Measurements from ENCODE around the gene SNRPD1.
"Not testable (repeated sequence)": the region's sequence is repeated elsewhere in the genome, so short reads cannot be mapped to it uniquely, and the experiment has no call there.

Gene SNRPD1

DNA sequence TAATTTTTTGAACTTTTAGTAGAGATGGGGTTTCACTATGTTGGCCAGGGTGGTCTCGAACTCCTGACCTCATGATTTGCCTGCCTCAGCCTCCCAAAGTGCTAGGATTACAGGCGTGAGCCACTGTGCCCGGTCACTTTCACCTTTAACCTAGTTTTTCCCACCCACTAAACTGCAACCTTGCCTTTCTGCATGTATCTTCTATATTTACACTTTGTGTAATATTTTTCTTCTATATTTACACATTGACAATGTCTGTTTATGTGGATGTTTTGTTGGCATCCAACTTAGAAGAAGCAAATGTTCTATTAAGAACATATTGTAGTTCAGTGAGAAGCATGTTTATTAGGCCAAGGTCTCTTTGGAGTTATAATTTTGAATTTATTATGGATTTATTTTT is 26.7 kb downstream of the SNRPD1 start:
- no peak for DNase-seq

DNA sequence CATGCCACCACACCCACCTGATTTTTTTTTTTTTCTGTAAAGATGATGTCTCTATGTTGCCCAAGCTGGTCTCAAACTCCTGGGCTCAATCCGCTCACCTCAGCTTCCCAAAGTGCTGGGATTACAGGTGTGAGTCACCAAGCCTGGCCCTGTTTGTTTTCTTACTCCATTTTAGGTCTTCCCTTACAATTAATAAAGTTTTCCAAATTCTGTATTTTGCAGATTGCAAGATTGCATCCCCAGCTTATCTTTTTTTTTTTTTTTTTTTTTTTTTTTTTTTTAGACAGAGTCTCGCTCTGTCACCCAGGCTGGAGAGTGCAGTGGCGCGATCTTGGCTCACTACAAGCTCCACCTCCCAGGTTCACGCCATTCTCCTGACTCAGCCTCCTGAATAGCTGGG is 28.3 kb downstream of the SNRPD1 start:
- DNase-seq, result not testable (repeated sequence)

DNA sequence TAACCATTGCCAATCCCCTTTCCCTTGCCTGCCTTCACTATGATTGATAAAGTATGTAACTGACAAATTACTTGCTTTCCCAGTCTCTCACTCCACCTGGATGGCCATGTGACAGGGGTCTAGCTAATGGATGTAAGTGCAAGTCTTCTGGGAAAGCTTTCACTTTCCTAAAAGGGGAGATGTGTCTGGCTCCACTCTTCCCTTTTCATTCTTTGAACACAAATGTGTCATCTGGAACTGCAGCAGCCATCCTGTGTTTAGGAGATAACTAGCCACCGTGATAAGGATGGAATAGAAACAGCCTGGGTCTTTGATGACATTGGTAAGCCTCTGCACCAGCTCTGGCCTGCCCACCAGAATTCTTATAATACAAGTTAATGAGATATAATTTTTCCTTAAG is 38.2 kb downstream of the SNRPD1 start:
- no peak for DNase-seq

DNA sequence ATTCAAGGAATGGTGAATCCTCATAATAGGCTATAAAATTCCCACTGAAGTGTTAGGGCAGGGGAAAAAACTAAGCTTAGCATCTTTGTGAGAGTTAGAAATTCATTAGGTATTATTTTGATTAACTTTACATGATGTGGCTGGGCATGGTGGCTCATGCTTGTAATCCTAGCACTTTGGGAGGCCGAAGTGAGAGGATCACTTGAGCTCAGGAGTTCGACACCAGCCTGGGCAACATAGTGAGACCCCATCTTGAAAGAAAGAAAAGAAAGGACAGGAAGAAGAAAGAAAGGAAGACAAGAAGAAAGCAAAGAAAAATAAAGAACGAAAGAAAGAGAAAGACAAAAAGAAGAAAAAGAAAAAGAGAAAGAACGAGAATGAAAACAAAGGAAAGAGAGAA is 40.0 kb downstream of the SNRPD1 start:
- no peak for DNase-seq

DNA sequence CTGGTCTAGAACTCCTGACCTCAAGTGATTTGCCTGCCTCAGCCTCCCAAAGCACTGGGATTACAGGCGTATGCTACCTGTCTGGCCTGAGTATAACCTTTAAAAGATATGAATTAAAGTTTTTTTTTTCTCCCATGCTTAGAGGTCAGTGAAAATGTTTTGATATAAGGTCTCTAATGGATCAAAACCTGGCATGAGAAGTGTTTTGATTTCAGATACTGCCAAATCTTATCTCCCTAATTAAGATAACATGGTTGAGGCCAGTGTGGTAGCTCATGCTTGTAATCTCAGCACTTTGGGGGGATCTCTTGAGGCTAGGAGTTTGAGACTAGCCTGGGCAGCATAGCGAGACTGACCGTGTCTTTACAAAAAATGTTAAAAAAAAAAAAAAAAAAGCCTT is 41.2 kb downstream of the SNRPD1 start:
- no peak for DNase-seq

DNA sequence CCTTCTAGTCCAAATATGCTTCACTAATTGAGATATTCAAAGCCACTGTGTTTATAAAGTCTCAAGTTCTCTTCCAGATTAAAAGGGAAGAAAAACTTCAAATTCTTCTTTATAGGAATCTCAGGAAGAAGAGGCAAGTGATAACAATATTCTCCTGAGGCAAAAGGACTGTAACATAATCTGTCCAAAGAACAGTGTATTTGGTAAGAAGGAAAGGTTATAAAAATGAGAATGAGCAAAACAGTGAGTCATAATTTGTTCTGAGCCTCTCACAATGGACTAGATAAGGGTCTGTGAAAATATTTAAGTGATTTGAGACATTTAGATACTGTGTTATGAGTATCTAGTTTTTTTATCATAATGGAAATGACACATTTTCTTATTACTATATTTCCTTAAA is 44.3 kb downstream of the SNRPD1 start:
- DNase-seq, result no peak

DNA sequence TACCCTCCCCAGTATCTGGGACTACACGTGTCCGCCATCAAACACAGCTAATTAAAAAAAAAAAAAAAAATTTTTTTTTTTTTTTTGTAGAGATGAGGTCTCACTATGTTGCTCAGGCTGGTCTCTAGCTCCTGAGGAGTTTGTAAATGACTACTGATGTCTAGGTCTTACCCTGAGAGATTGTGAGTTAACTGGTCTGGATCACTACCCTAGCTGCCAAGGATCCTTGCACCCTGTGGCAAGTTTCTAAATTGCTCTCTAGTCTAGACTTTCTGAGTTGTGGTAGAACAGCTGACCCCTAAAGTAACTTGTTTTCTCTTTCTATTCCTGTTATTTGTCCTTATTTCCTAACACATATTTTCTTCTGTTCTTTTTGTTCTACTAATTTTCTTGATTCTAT is 48.0 kb downstream of the SNRPD1 start:
- DNase-seq, result no peak

DNA sequence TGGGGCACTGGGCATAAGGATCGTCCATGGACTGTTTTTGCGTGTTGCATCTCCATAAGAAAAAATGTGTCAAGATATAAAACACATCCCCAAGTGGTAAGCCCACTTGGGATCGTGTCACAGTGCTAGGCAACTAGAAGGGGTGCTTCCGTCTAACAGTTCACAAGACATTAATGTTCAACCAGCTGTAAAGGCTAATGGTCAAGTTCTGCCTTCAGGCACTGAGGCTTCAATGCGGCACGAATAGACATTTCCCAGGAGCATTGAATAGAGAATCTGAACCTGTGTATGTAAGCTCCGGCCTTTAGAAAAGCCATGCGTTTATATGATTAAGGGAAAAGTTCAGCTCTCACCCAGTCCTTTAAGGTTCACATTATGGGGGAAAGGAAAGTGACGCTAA is 50.5 kb downstream of the SNRPD1 start:
- DNase-seq, result no peak

DNA sequence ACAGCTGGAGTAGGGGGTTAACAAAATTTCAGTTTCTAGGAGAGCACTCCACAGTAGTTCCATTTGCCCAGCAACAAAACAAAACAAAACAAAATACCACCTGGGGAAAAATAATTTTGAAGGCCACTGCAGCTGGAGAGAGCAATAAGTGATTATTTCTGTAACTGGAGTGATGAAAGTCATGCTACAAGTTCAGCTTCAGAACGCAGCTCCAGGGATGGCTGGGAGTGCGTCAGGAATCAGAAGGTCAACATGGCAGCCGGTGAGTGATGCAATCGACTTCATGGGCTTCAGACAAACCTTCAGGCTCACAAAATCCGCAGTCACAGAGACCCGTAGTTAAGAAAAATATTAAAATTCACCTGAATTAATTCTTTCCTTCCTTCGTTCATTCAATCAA is 51.5 kb downstream of the SNRPD1 start:
- DNase-seq, result no peak

DNA sequence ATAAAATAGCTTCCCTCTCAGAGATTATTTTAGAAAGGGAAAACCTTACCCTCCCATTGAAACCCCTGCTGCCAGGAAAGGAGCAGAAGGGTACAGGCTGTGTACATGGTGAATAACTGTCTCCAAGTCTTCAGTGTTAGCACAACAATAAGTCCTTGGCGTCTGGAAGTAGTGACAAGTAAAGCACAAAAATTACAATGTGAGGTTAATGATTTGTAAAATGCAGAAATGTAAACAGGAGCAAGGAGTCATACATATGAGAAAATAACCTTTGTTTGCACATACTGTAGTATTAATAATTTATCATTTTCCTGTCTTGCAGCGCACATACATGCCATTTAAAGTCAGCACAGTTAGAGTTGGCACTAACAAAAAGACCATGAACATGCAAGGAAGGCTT is 52.0 kb downstream of the SNRPD1 start:
- DNase-seq, result no peak

DNA sequence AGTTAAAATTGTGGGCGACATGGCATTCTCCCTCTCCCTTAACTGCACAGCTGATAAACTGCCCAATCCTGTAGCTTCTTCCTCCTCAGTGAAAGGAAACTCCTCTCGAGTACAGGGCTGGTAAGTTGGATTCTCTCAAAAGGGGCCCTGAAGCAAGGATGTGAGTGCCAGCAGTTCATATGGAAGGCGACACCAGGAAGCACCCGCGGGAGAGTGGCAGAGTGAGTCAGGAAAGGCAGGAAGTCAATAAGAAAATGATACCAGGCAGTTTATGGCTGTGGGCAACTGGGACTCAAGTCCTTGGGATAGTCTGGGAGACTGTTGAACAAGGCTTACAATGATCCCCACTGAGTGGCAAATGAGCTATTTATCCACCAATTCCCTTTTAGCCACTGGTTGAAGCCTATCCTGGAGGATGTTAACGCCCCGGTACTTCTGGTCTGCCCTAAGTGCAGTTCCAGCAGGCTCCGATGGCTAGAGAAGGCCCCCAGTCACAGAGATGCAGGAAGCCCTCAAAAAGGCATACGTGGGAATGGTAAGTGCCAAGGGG is 57.7 kb downstream of the SNRPD1 start:
- peak; percentile 21 for DNase-seq

DNA sequence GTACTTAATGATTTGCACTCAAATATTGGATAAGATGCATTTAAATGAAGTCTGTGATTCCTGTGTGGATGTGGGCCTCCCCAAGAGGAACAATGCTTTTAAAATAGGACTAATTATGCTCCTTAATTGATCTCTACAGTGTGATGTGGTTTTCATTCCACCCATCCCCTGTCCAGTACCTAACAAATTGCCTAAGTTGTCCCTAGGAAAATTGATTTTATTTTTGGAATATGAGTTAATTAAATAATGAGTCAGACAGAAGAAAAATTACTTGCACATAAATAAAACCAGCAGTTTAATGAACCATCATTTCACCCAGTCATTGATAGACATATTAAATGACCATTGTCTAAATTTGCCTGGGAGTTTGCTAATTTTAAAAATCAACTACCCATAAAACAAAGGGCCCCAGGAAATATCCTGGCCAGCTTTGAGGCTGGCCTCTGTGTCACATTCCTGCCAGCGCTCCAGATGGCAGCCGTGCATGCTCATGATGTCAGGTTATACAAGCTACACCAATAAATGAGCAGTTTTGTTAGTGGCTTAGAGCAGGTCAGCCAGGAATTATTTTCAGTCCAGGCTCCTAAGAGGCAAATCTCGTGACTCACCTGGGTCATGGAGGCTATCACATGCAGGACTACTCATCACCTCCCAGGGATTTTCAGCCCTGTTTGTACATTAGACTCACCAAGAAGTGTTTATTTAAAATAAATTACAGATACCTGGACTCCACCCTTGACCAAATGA is 60.6 kb downstream of the SNRPD1 start:
- DNase-seq, result peak; percentile 0

DNA sequence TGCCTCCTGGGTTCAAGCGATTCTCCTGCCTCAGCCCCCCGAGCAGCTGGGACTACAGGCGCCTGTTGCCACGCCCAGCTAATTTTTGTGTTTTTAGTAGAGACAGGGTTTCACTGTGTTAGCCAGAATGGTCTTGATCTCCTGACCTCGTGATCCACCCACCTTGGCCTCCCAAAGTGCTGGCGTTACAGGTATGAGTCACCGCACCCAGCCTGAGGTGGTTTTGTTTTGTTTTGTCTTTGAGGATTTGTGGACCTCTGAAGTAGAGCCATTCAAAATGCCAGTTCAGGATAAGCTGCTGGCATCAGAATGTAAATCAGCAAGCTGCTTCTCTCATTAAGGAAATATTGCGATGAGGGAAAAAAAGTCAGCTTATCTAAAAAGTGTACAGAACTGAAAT is 63.2 kb downstream of the SNRPD1 start:
- DNase-seq, result not testable (repeated sequence)

DNA sequence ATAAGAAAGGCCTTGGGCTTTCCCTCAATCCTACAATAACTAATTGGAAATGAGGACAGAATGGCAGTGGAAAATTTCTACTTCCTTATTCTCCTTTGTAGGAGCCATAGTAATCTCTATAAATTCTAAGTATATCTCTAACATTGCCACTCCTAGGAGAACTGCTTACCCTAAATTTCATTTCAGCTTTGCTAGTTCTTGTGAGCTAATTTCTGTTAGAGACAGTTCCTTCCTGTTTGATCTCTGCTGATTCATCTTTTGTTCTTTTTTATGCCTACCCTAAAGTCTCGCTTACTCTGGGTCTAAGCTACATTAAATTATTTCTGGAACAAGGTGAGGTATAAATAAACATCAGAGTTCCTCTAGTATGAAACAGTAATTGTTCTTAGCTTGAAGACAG is 66.7 kb downstream of the SNRPD1 start:
- no peak for DNase-seq

DNA sequence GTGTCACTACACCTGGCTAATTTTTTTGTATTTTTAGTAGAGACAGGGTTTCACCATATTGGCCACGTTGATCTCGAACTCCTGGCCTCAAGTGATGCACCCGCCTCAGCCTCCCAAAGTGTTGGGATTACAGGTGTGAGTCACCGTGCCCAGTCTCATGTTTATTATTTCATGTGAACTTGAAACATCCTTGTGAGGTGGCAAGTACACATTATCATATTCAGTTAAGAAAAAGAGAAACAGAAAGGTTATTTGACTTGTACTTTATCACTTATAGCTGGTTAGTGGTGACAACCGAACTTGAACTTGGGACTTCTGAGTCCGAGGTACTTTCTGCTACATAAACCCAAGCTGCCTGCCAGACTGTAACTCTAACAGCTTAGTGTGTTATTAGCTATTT is 68.0 kb downstream of the SNRPD1 start:
- DNase-seq, result no peak

DNA sequence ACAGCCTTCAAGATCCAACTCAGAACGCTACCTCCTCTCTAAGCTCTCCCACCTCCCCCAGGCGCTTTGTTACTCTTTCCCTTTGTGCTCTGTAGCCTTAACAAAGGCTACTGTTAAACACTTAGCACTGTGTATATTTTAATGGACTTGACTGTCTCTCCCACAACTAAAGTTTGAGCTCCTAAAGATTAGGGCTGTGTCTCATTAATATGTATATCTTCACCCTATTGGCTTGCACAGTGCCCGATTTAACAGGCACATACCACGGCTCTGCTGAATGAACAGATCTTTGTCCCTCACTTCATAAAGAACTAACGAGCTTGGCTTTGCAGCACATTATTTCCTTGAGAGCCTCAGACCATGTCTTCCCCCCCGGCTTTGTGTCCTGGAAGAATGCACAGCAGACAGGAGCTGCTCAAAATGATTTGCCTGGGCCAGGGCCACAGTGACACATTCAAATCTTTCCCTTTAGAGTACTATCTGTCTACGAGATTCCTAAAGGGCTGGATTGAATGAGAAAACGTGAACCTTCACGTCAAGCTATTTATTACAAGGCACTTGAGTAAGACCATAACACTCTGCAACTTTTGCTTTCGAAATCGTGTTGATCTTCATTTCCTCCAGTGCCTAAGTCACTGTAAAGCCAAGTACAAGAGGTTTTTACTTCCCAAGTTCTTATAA is 70.4 kb downstream of the SNRPD1 start:
- no peak for DNase-seq
